OCI-LY1 (cell line): Measurements from ENCODE around the gene TTBK1.

Experiments used
- H2AFZ ChIP-seq: fragments of 200-600 bp; sonication (generic), shearing (Covaris generic); 2 replicates; pipeline ENCODE4 v1.6.0; 2014; ENCODE audit warnings: antibody characterized with exemption, mild to moderate bottlenecking, low read length
- H3F3A ChIP-seq: fragments of 200-600 bp; sonication (generic), shearing (Covaris generic); 2 replicates; pipeline ENCODE4 v1.6.0; 2014; ENCODE audit warnings: mild to moderate bottlenecking, antibody characterized with exemption, low read length, moderate library complexity; ENCODE audit not compliant: insufficient read depth
- H3K27ac ChIP-seq: fragments of 200-600 bp; sonication (generic); 2 replicates; pipeline ENCODE4 v1.5.1; 2014; ENCODE audit warnings: low read length, mixed run types, mild to moderate bottlenecking, low read depth; ENCODE audit not compliant: poor library complexity, severe bottlenecking
- H3K27me3 ChIP-seq: fragments of 200-600 bp; sonication (generic); 2 replicates; pipeline ENCODE4 v1.6.0; 2014; ENCODE audit warnings: antibody characterized with exemption, mild to moderate bottlenecking, low read length, moderate library complexity; ENCODE audit not compliant: insufficient read depth
- H3K36me3 ChIP-seq: fragments of 200-600 bp; sonication (generic); 2 replicates; pipeline ENCODE4 v1.6.1; 2014; ENCODE audit warnings: mild to moderate bottlenecking, antibody characterized with exemption, low read length, moderate library complexity, mixed read lengths; ENCODE audit not compliant: insufficient read depth
- H3K4me1 ChIP-seq: fragments of 200-600 bp; sonication (generic); 2 replicates; pipeline ENCODE4 v1.5.1; 2014; ENCODE audit warnings: mild to moderate bottlenecking, low read length, moderate library complexity; ENCODE audit not compliant: insufficient read depth, severe bottlenecking
- H3K4me2 ChIP-seq: fragments of 200-600 bp; sonication (generic), shearing (Covaris generic); 2 replicates; pipeline ENCODE4 v1.6.1; 2014; ENCODE audit warnings: low read length
- H3K4me3 ChIP-seq: fragments of 200-600 bp; sonication (generic); 2 replicates; pipeline ENCODE4 v1.5.1; 2014; ENCODE audit warnings: low read length, low read depth, mild to moderate bottlenecking, mixed read lengths; ENCODE audit not compliant: poor library complexity, severe bottlenecking
- H3K79me2 ChIP-seq: fragments of 200-600 bp; shearing (Covaris generic); 2 replicates; pipeline ENCODE4 v1.6.1; 2016; ENCODE audit warnings: mixed run types, low read length, mixed read lengths; ENCODE audit not compliant: insufficient read depth
- H3K9ac ChIP-seq: fragments of 200-600 bp; sonication (generic), shearing (Covaris generic); 2 replicates; pipeline ENCODE4 v1.6.1; 2014; ENCODE audit warnings: mild to moderate bottlenecking, low read length, mixed read lengths
- H3K9me2 ChIP-seq: fragments of 200-600 bp; sonication (generic), shearing (Covaris generic); 2 replicates; pipeline ENCODE4 v1.6.1; 2014; ENCODE audit warnings: low read depth, mild to moderate bottlenecking, low read length, mixed read lengths
- H3K9me3 ChIP-seq: fragments of 200-600 bp; shearing (Covaris generic); 2 replicates; pipeline ENCODE4 v1.6.1; 2014; ENCODE audit warnings: low read length, mixed read lengths
- H4K20me1 ChIP-seq: fragments of 200-600 bp; sonication (generic), shearing (Covaris generic); 2 replicates; pipeline ENCODE4 v1.6.0; 2016; ENCODE audit warnings: mild to moderate bottlenecking, low read length; ENCODE audit not compliant: insufficient read depth
- CTCF ChIP-seq: fragments of 200-600 bp; sonication (generic), shearing (Covaris generic); IDR thresholded peaks from 2 replicates; pipeline ENCODE4 v1.5.1; 2017; ENCODE audit warnings: mild to moderate bottlenecking, antibody characterized with exemption, low read length, moderate library complexity, mixed read lengths
- EZH2 ChIP-seq: fragments of 200-600 bp; sonication (generic), shearing (Covaris generic); IDR thresholded peaks from 2 replicates; pipeline ENCODE4 v1.8.0; 2017; ENCODE audit warnings: borderline replicate concordance, mixed run types, mild to moderate bottlenecking, antibody characterized with exemption, low read length, moderate library complexity, mixed read lengths

The TTBK1 gene

GRCh38 chr6:43199912-43200311 lies 43.4 kb upstream of the TTBK1 start:
- TF ChIP-seq CTCF, result no peak
- TF ChIP-seq EZH2, result no peak
- no peak overlapping the region for H3K4me2 ChIP-seq
- no peaks in the 10 kb centered on the region for H3K79me2 ChIP-seq
- no peak overlapping the region for H3K4me3 ChIP-seq
- no peaks in the 10 kb centered on the region for H3K4me1 ChIP-seq
- H4K20me1 ChIP-seq, result no peaks in the 10 kb centered on the region
- H3K9ac ChIP-seq, result no peak overlapping the region
- no peak overlapping the region for H2AFZ ChIP-seq
- no peaks in the 10 kb centered on the region for H3K9me2 ChIP-seq
- H3K27ac ChIP-seq, result no peak overlapping the region
- no peaks in the 10 kb centered on the region for H3F3A ChIP-seq
- peaks cover 38% of the 10 kb centered on the region; the same call in 1 of the 2 replicates for H3K36me3 ChIP-seq
- H3K27me3 ChIP-seq, result no peaks in the 10 kb centered on the region
- no peaks in the 10 kb centered on the region for H3K9me3 ChIP-seq

GRCh38 chr6:43200541-43200940 lies 42.7 kb upstream of the TTBK1 start:
- Histone ChIP-seq H3F3A (no peaks in the 10 kb centered on the region), H3K27me3 (no peaks in the 10 kb centered on the region), H2AFZ (no peak overlapping the region), H3K4me2 (no peak overlapping the region), H3K9ac (no peak overlapping the region), H4K20me1 (no peaks in the 10 kb centered on the region), H3K9me2 (no peaks in the 10 kb centered on the region), H3K4me3 (no peak overlapping the region), H3K27ac (no peak overlapping the region), H3K4me1 (no peaks in the 10 kb centered on the region), H3K36me3 (peaks cover 38% of the 10 kb centered on the region; the same call in 1 of the 2 replicates), H3K9me3 (no peaks in the 10 kb centered on the region), H3K79me2 (no peaks in the 10 kb centered on the region)
- TF ChIP-seq CTCF (no peak), EZH2 (no peak)

GRCh38 chr6:43202451-43202850 lies 40.8 kb upstream of the TTBK1 start:
- no peak overlapping the region for H3K4me3 ChIP-seq
- no peaks in the 10 kb centered on the region for H3K27me3 ChIP-seq
- no peak overlapping the region for H3K4me2 ChIP-seq
- no peaks in the 10 kb centered on the region for H3K79me2 ChIP-seq
- no peak overlapping the region for H2AFZ ChIP-seq
- no peaks in the 10 kb centered on the region for H4K20me1 ChIP-seq
- no peaks in the 10 kb centered on the region for H3K4me1 ChIP-seq
- H3K9me3 ChIP-seq, result no peaks in the 10 kb centered on the region
- peaks cover 32% of the 10 kb centered on the region for H3K36me3 ChIP-seq
- H3K9ac ChIP-seq, result no peak overlapping the region
- no peaks in the 10 kb centered on the region for H3F3A ChIP-seq
- no peaks in the 10 kb centered on the region for H3K9me2 ChIP-seq
- TF ChIP-seq EZH2 (no peak), CTCF (no peak)
- H3K27ac ChIP-seq, result no peak overlapping the region
